Colonic mucosa (tissue), 4 donors: Measurements from ENCODE around the gene CARMIL1. TPM values are rescaled to one million over a fixed set of nuclear protein-coding genes. Genes with fewer than 3 reads are reported as not detected.

Source experiments
- DNase-seq: peaks from one replicate; pipeline ENCODE4 v3.0.0-alpha.2; 2020
- H3K27ac ChIP-seq: fragments of 200-600 bp; one replicate; pipeline ENCODE4 v1.8.0; 2021
- H3K27me3 ChIP-seq: fragments of 200-600 bp; one replicate; pipeline ENCODE4 v1.8.0; 2021
- H3K36me3 ChIP-seq: fragments of 200-600 bp; one replicate; pipeline ENCODE4 v1.8.0; 2021
- H3K4me1 ChIP-seq: fragments of 200-600 bp; one replicate; pipeline ENCODE4 v1.8.0; 2021; ENCODE audit warnings: mild to moderate bottlenecking
- H3K4me3 ChIP-seq: fragments of 200-600 bp; one replicate; pipeline ENCODE4 v1.8.0; 2021
- H3K9ac ChIP-seq, 2 donors: one replicate each; pipeline ENCODE4 v1.7.0; 2013; ENCODE audit warnings: control low read depth in 2 of 2, low read depth in 2 of 2, low read length in 2 of 2
- H3K9me3 ChIP-seq: fragments of 200-600 bp; one replicate; pipeline ENCODE4 v1.8.0; 2021
- intact Hi-C: fragments of 100-400 bp; cut with DNase I; formaldehyde crosslinking; loops from one replicate; pipeline ENCODE4 v1.14.1; 2022
- total RNA-seq, 2 donors: library from RNA; stranded (reverse); fragmentation: NEBNext Ultra II Directional in 1 of 2; extraction: Animal tissue kit (Norgen Biotek cat#: 25700) in 1 of 2; gene quantifications; one replicate each; pipeline ENCODE4 v1.2.1, GENCODE V29; 2021
- TF ChIP-seq, protein P1 (sequence below): fragments of 200-600 bp; IDR thresholded peaks from one replicate; pipeline ENCODE4 v1.8.0; 2022; ENCODE audit warnings: antibody characterized with exemption, mild to moderate bottlenecking
- donor health status: healthy.
- donor health status: DM: no; HTN: no; CAD: no.
- donor health status: DM: no; HTN: no; CAD: no.

Gene CARMIL1
- total RNA-seq, 2 donors from 2014 or later: 38.6 to 50.2 TPM

DNA sequence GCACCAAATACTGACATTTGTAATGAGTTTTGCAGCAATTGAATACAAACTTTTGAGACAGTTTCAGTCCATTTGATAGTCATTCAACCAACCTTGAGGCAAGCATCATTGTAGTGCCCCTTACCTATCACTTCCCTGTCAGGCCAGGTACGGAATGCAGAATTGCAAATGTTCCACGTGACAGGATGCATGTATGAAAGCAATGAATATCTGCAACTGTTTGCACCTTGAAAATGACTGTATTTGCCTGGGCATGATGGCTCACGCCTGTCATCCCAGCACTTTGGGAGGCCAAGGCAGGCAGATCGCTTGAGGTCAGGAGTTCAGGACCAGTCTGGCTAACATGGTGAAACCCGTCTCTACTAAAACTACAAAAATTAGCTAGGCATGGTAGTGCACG, 226.8 kb downstream of the CARMIL1 start:
- intact Hi-C loops: no loop called here
- no peak for DNase-seq

DNA sequence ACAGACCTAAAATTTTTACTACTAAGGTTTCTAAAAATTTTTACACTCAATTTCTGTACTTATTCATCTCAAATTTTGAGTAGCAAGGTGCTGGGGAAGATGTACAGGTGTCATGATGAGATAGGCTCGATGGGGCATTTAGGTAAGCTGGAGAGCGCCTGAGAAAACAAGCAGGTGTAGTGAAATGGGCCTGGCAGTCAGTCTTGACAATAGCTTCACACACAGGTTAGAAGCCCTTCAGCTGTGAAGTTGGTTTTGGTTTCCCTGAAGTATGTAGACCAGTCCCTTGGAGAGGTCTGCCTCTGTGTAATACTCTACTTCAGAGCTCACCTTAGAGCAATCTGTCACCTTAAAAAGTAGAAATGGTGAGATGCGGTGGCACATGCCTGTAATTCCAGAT, 228.9 kb downstream of the CARMIL1 start:
- no peaks in the 10 kb centered on the region for H3K4me1 ChIP-seq
- DNase-seq: no peak
- H3K4me3 ChIP-seq: no peak overlapping the region
- no peak overlapping the region for H3K9ac ChIP-seq
- TF ChIP-seq, protein P1, sequence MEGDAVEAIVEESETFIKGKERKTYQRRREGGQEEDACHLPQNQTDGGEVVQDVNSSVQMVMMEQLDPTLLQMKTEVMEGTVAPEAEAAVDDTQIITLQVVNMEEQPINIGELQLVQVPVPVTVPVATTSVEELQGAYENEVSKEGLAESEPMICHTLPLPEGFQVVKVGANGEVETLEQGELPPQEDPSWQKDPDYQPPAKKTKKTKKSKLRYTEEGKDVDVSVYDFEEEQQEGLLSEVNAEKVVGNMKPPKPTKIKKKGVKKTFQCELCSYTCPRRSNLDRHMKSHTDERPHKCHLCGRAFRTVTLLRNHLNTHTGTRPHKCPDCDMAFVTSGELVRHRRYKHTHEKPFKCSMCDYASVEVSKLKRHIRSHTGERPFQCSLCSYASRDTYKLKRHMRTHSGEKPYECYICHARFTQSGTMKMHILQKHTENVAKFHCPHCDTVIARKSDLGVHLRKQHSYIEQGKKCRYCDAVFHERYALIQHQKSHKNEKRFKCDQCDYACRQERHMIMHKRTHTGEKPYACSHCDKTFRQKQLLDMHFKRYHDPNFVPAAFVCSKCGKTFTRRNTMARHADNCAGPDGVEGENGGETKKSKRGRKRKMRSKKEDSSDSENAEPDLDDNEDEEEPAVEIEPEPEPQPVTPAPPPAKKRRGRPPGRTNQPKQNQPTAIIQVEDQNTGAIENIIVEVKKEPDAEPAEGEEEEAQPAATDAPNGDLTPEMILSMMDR: no peak
- H3K36me3 ChIP-seq: no peaks in the 10 kb centered on the region
- no peaks in the 10 kb centered on the region for H3K27me3 ChIP-seq
- H3K27ac ChIP-seq: no peak overlapping the region
- intact Hi-C loops: no loop called here
- no peaks in the 10 kb centered on the region for H3K9me3 ChIP-seq

More for the DNA sequence above, 226.8 kb downstream of the CARMIL1 start:
- TF ChIP-seq, protein P1: no peak
- Histone ChIP-seq H3K27me3 (no peaks in the 10 kb centered on the region), H3K27ac (no peak overlapping the region), H3K9ac (no peak overlapping the region), H3K4me3 (no peak overlapping the region), H3K9me3 (no peaks in the 10 kb centered on the region), H3K36me3 (no peaks in the 10 kb centered on the region), H3K4me1 (no peaks in the 10 kb centered on the region)

DNA sequence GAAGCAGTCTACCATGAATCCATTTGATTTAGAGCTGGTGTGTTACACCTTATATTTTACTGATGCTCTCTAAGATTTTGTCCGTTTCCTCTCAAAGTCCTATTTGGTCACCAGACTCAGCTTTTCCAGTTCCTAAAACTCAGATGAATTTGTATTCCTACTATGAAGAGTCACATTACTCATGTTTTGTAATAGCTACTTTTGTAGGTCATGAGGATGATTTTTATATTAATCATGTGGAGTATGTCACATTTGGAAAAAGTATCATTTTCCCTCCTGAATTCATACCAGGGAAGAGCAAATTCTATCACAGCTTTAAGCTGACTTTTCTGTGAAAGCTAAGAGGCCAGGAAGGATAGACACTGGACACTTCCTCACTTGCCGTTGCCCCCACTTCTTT, 232.2 kb downstream of the CARMIL1 start:
- H3K27ac ChIP-seq: no peak overlapping the region
- DNase-seq: no peak
- no peak overlapping the region for H3K4me3 ChIP-seq
- intact Hi-C loops: no loop called here
- H3K36me3 ChIP-seq: no peaks in the 10 kb centered on the region
- TF ChIP-seq, protein P1: no peak
- no peak overlapping the region for H3K9ac ChIP-seq
- no peaks in the 10 kb centered on the region for H3K4me1 ChIP-seq
- no peaks in the 10 kb centered on the region for H3K9me3 ChIP-seq
- no peaks in the 10 kb centered on the region for H3K27me3 ChIP-seq

DNA sequence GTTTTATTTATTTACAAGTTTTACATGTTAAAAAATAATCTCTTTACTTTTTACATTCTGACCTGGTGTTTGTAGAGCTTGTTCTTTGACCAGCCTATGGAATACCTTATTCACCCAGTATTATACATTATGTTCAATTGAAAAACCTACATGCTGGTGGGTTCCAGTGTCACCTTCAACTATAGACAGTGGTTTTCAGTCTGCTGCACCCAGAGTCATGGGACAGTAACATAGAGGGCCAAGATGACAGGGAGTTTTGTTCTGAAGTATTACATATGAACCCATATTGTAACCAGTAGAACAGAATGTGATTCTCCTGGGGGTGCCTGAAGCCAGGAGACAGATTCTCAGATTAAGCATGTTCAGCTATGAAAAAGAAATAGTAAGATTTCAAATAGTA, 233.4 kb downstream of the CARMIL1 start:
- Histone ChIP-seq H3K9me3 (no peaks in the 10 kb centered on the region), H3K4me3 (no peak overlapping the region), H3K27me3 (no peaks in the 10 kb centered on the region), H3K9ac (no peak overlapping the region), H3K27ac (no peak overlapping the region), H3K36me3 (no peaks in the 10 kb centered on the region), H3K4me1 (no peaks in the 10 kb centered on the region)
- no peak for DNase-seq
- TF ChIP-seq, protein P1: no peak
- intact Hi-C loops: no loop called here

DNA sequence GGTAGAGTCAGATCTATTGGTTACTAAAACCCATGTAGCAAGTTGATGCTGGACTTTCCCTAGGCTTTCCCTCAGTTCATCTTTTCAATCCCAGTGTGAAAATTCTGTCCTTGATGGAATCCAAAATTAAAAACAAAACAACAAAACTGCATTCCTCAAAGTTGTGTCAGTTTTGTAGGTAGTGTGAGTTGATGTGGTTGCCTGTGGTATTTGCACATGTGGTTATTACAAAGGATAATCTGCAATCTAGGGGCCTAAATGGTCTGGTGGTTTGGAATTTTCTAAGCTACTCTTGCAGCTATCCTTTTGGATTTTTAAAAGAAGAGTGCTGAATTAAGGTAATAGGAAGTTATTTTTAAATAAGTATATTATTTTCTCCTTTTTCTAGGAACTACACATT, 240.7 kb downstream of the CARMIL1 start:
- Histone ChIP-seq H3K9me3 (no peaks in the 10 kb centered on the region), H3K9ac (no peak overlapping the region), H3K4me3 (no peak overlapping the region), H3K36me3 (no peaks in the 10 kb centered on the region), H3K27me3 (no peaks in the 10 kb centered on the region), H3K4me1 (no peaks in the 10 kb centered on the region), H3K27ac (no peak overlapping the region)
- no peak for DNase-seq
- intact Hi-C loops: no loop called here
- TF ChIP-seq, protein P1: no peak

DNA sequence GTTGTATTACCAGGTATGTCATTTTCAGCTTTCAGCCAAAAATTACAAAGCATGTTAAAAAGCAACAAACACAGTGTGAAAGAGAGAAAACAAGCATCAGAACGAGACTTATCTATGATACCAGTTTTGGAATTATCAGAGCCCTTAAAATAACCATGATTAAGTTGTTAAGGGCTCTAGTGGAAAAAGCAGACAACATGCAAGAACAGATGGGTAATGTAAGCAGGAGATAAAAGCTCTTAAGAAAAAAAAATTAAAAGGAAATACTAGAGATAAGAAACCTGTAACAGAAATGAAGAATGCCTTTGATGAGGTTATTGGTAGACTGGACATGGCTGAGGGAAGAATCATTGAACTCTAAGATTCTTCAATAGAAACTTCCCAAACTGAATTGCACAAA, 245.4 kb downstream of the CARMIL1 start:
- no peak overlapping the region for H3K4me3 ChIP-seq
- TF ChIP-seq, protein P1: no peak
- H3K4me1 ChIP-seq: no peaks in the 10 kb centered on the region
- intact Hi-C loops: no loop called here
- no peaks in the 10 kb centered on the region for H3K9me3 ChIP-seq
- no peak overlapping the region for H3K9ac ChIP-seq
- no peaks in the 10 kb centered on the region for H3K27me3 ChIP-seq
- no peak for DNase-seq
- no peaks in the 10 kb centered on the region for H3K36me3 ChIP-seq
- no peak overlapping the region for H3K27ac ChIP-seq
